ENCODE data around the gene NPAS3. TPM values are rescaled to one million over a fixed set of nuclear protein-coding genes. Genes with fewer than 3 reads are reported as not detected.

Gene NPAS3
- total RNA-seq, 2 experiments from 2014 or later, result not detected

DNA sequence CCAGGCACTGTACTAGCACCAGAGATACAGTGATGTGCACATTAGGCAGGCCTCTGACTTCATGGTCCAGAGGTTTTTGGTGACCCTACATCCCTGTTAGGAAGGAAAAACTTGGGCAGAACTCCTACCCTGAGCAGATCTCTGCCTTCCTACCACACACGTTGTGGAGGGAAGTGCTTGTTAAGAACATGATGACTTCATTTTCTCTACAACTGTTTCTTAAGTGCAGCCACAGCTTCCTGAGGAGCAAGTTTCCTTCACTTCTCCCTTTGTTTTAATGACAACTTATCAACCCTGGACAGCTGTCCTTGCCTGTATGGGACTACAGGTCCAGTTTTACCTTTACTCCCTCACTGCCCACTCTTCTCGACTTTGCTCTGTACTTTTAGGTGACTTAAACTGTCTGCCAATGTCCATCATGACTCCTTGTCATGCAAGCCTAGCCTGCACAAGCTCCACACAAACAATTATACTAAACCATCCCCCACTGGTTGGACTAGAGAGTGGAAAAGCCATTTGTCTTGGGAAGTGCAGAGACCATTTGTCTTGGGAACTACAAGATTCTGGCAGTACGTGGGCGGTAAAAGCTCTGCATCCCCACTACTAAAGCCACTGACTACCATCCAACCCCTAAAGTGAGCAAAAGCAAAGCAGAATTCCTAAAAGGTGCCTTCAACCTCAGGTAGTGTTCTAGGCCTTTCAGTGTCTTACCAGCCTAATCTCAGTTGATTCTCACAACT, 652.4 kb downstream of the NPAS3 start:
- no peaks in the 10 kb centered on the region for H3K9me3 Mint-ChIP-seq
- H3K27me3 Mint-ChIP-seq, result no peaks in the 10 kb centered on the region
- POLR2A ChIA-PET, result no interaction called here
- DNase-seq (no peak), ATAC-seq (no peak)
- H3K36me3 Mint-ChIP-seq (ENCODE audit: low read depth), result no peaks in the 10 kb centered on the region
- CTCF ChIA-PET, result no interaction called here
- intact Hi-C loops (cut with micrococcal nuclease), result no loop called here
- no peaks in the 10 kb centered on the region for H3K4me1 Mint-ChIP-seq (ENCODE audit: low read depth)
- TF ChIP-seq, protein P1, sequence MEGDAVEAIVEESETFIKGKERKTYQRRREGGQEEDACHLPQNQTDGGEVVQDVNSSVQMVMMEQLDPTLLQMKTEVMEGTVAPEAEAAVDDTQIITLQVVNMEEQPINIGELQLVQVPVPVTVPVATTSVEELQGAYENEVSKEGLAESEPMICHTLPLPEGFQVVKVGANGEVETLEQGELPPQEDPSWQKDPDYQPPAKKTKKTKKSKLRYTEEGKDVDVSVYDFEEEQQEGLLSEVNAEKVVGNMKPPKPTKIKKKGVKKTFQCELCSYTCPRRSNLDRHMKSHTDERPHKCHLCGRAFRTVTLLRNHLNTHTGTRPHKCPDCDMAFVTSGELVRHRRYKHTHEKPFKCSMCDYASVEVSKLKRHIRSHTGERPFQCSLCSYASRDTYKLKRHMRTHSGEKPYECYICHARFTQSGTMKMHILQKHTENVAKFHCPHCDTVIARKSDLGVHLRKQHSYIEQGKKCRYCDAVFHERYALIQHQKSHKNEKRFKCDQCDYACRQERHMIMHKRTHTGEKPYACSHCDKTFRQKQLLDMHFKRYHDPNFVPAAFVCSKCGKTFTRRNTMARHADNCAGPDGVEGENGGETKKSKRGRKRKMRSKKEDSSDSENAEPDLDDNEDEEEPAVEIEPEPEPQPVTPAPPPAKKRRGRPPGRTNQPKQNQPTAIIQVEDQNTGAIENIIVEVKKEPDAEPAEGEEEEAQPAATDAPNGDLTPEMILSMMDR (IDR thresholded peaks at IDR 0.05), result no peak
- H3K4me3 Mint-ChIP-seq, result no peak overlapping the region
- no peak overlapping the region for H3K27ac Mint-ChIP-seq

DNA sequence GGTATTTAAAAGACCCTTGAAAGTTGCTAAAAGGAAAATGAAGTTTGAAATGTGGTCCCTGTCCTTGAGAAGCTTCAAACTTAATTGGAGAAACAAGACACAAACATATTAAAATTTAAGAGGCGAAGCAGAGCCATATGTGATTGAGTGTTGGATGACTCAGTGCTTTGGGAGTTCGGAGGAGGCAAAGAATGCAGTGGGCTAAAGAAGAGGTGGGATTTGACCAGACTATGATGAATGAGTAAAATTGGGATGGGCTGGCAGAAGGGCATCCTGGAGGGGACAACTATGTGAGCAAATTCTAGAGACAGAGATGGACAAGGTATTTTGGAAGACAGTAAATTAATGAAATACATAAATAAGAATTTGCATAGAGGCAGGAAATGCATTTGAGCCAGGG, 653.6 kb downstream of the NPAS3 start:
- Mint-ChIP-seq H3K4me1 (ENCODE audit: low read depth) (no peaks in the 10 kb centered on the region), H3K36me3 (ENCODE audit: low read depth) (no peaks in the 10 kb centered on the region), H3K4me3 (no peak overlapping the region), H3K9me3 (no peaks in the 10 kb centered on the region), H3K27ac (no peak overlapping the region), H3K27me3 (peaks cover 1% of the 10 kb centered on the region)
- ATAC-seq, result no peak
- ChIA-PET POLR2A (no interaction called here), CTCF (no interaction called here)
- intact Hi-C loops (cut with micrococcal nuclease), result no loop called here
- TF ChIP-seq, protein P1 (IDR thresholded peaks at IDR 0.05), result no peak
- DNase-seq, result no peak

DNA sequence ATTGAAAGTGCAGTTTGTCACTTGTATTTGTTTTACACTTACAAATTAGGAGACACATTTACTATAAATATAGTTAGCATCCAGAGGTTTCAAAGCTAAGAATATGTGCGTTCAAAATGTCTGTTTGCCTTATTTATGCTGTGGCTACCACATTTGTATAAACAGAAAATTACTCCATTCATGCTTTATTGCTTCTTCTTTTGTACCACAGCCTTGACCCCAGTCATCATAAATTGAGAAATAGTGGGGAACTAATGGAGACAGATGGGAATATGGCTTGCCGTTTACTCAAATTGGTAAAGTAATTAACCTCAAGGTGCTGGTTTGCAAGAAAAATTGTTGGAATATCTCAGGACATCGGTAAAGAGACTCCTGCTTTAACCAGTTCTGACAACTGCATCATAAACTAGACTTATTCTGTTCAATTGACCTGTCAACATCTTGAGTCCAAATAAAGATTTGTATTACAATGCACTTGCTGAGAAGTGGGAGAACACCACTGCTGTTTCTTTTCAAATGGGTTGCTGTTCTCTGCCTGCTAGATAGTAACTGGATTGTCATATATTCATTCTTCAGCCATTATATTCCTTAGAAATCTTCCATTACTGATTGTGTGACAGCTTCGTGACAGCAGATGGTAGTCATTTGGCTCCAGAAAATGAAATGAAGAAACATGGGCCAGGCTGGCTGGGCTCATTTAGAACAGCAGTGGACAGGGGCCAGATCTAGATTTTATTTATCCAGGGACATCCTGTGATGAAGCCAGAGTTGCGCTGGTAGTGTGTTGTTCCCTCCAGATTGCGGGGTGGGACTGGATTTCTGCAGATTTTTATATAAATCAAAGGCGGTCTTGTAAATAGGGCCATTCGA, 657.8 kb downstream of the NPAS3 start:
- no peak for ATAC-seq
- Mint-ChIP-seq H3K9me3 (no peaks in the 10 kb centered on the region), H3K4me1 (ENCODE audit: low read depth) (no peaks in the 10 kb centered on the region), H3K27ac (no peak overlapping the region), H3K4me3 (no peak overlapping the region), H3K36me3 (ENCODE audit: low read depth) (no peaks in the 10 kb centered on the region), H3K27me3 (peaks cover 5% of the 10 kb centered on the region)
- POLR2A ChIA-PET, result no interaction called here
- intact Hi-C loops (cut with micrococcal nuclease), result no loop called here
- TF ChIP-seq, protein P1 (IDR thresholded peaks at IDR 0.05), result no peak
- no peak for DNase-seq
- CTCF ChIA-PET, result interaction anchor here (1.2 kb wide), 1 partner anchor 196 kb away, joined by 4 read pairs; no protein-coding TSS in a partner anchor

DNA sequence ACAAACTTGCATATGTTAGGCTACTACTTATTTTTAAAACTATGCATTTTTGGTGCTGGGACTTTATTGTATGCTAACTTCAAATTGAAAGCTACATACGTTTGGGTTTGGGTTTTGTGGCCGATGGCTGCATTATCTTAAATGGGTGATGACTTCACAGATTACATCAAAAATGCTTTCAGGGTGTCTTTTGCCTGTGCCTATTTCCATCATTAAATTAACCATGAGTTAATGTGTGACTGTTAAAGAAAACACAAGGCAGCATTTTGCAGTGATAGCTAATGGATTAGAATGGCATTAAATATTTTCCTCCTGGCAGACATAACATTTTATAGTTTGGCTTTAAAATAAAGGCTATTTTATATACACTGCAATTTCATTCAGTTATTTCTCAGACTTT, 659.9 kb downstream of the NPAS3 start:
- CTCF ChIA-PET, result no interaction called here
- POLR2A ChIA-PET, result no interaction called here
- Mint-ChIP-seq H3K36me3 (ENCODE audit: low read depth) (no peaks in the 10 kb centered on the region), H3K9me3 (no peaks in the 10 kb centered on the region), H3K27ac (no peak overlapping the region), H3K4me1 (ENCODE audit: low read depth) (no peaks in the 10 kb centered on the region), H3K27me3 (peaks cover 5% of the 10 kb centered on the region), H3K4me3 (no peak overlapping the region)
- TF ChIP-seq, protein P1 (IDR thresholded peaks at IDR 0.05), result no peak
- ATAC-seq (no peak), DNase-seq (no peak)
- intact Hi-C loops (cut with micrococcal nuclease), result no loop called here

DNA sequence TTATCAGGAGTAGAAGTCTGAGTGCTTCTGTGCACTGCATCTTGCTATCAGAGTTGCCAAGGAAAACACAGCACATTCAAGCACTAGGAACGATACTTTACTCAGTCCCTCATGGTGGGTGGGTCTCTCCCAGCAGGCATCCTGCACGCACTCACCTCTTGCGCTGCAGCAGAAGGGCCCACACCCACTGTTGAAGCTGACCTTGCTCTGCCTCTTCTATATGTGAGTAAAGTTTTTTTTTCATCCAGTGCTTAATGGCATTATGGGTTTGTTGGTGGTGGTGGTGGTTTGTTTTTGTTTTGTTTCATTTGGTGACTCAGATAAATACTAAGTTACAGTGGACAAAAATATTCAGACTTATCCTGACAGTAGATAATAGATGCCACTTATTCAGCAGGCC, 663.7 kb downstream of the NPAS3 start:
- Mint-ChIP-seq H3K27ac (no peak overlapping the region), H3K4me3 (no peak overlapping the region), H3K9me3 (no peaks in the 10 kb centered on the region), H3K36me3 (ENCODE audit: low read depth) (no peaks in the 10 kb centered on the region), H3K27me3 (peaks cover 4% of the 10 kb centered on the region), H3K4me1 (ENCODE audit: low read depth) (no peaks in the 10 kb centered on the region)
- no peak for ATAC-seq
- ChIA-PET CTCF (no interaction called here), POLR2A (no interaction called here)
- intact Hi-C loops (cut with micrococcal nuclease), result no loop called here
- no peak for DNase-seq
- TF ChIP-seq, protein P1 (IDR thresholded peaks at IDR 0.05), result no peak

Measured in activated CD8-positive, alpha-beta T cell treated with anti-CD3 and anti-CD28 coated beads for 36 hours (primary cell).